Heart left ventricle (tissue), 16 donors: Measurements from ENCODE around the gene FCRL3. TPM values are rescaled to one million over a fixed set of nuclear protein-coding genes. Genes with fewer than 3 reads are reported as not detected.

Experiments used
- ATAC-seq, 4 donors: fragments of 200-7000 bp; cut with Tn5 transposase; one replicate each; pipeline ENCODE4 v1.9.1; 2020 to 2022; ENCODE audit warnings: moderate library complexity in 4 of 4, mild to moderate bottlenecking in 3 of 4, moderate number of reproducible peaks in 1 of 4
- DNase-seq, 5 donors: peaks; one replicate each; pipeline ENCODE4 v3.0.0-alpha.2; 2020
- H3K27ac ChIP-seq, 12 donors: fragments of 200-600 bp; sonication (generic) in 4 of 12; one replicate each; pipeline versions ENCODE4 v1.5.0 to v1.8.0; 2016 to 2022; ENCODE audit warnings: mild to moderate bottlenecking in 2 of 12
- H3K27me3 ChIP-seq, 9 donors: fragments of 200-600 bp; sonication (generic) in 2 of 9; one replicate each; pipeline versions ENCODE4 v1.5.1 to v1.8.0; 2016 to 2022; ENCODE audit warnings: mild to moderate bottlenecking in 3 of 9
- H3K36me3 ChIP-seq, 9 donors: fragments of 200-600 bp; sonication (generic) in 2 of 9; one replicate each; pipeline versions ENCODE4 v1.5.0 to v1.8.0; 2018 to 2022; ENCODE audit warnings: mild to moderate bottlenecking in 2 of 9
- H3K4me1 ChIP-seq, 12 donors: fragments of 200-600 bp; sonication (generic) in 4 of 12; one replicate each; pipeline versions ENCODE4 v1.5.0 to v1.8.0; 2016 to 2022; ENCODE audit warnings: mild to moderate bottlenecking in 3 of 12
- H3K4me3 ChIP-seq, 12 donors: fragments of 200-600 bp; sonication (generic) in 4 of 12; one replicate each; pipeline versions ENCODE4 v1.5.0 to v1.8.0; 2017 to 2022; ENCODE audit warnings: mild to moderate bottlenecking in 9 of 12, moderate library complexity in 4 of 12
- H3K9me3 ChIP-seq, 12 donors: fragments of 200-600 bp; sonication (generic) in 4 of 12; one replicate each; pipeline versions ENCODE4 v1.5.0 to v1.8.0; 2016 to 2022; ENCODE audit warnings: mild to moderate bottlenecking in 1 of 12
- CTCF ChIP-seq, 12 donors: fragments of 200-600 bp; sonication (generic) in 4 of 12; IDR thresholded peaks; one replicate each; pipeline versions ENCODE4 v1.5.0 to v1.8.0; 2018 to 2022; ENCODE audit warnings: antibody characterized with exemption in 12 of 12, mild to moderate bottlenecking in 5 of 12
- POLR2A ChIP-seq, 2 donors: fragments of 450-650 bp; IDR thresholded peaks; one replicate each; pipeline ENCODE4 v1.6.1; 2017; ENCODE audit warnings: antibody characterized with exemption in 2 of 2, mild to moderate bottlenecking in 2 of 2, moderate library complexity in 2 of 2
- WGBS, 4 donors: extraction: QIAGEN DNeasy Blood & Tissue Kit in 2 of 4; methylation state at CpG; one replicate each; pipeline versions ENCODE4 v1.1.5 to v1.1.7; 2013 to 2018; 5-methylcytosine and 5-hydroxymethylcytosine counted together
- intact Hi-C, 10 donors: fragments of 100-400 bp; cut with DNase I; formaldehyde crosslinking; loops; one replicate each; pipeline versions ENCODE4 v1.11.1 to v1.14.2; 2022
- polyA plus RNA-seq, 2 donors: library from polyadenylated mRNA; stranded (reverse); fragments of 200-250 nt; gene quantifications; one replicate each; pipeline ENCODE4 v1.2.3, GENCODE V29; 2013
- total RNA-seq, 9 donors: library from RNA; depleted of rRNA in 2 of 9; stranded (reverse); fragments of >200 nt in 2 of 9; fragmentation: NEBNext Ultra II Directional in 3 of 9; extraction: Animal tissue kit (Norgen Biotek cat#: 25700) in 3 of 9; gene quantifications; one replicate each; pipeline versions ENCODE4 v1.1.0 to v1.2.4, GENCODE V29; 2016 to 2023
- donor health status: ischemic (EF 13 %, LVEDD 7.1; RV severe dilation, severe dysfunction).
- donor health status: healthy with polysubstance abuse.
- donor health status: DM: no; HTN: yes; CAD: no.
- donor health status: DM: no; HTN: no; CAD: no.
- donor health status: ischemic (EF 25% LVEDD 6.9; RV normal size, moderate dysfunction).
- donor health status: ischemic (EF 25% LVEDD 5.7; RV mildly dilated, moderate dysfunction).
- donor health status: healthy.
- donor health status: DM: yes; HTN: yes; CAD: no.
- donor health status: ischemic (EF 35%, LVEDD 5.7; RV mildly dilated, moderate dysfunction).
- donor health status: nonischemic (EF 11% LVEDD 7.7; RV severe dilation, severe dysfunction).
- donor health status: DM: yes; HTN: yes; CAD: no.
- donor health status: PGD.
- donor health status: ischemic (EF 29% LVEDD 5.4; RV normal size, mild dysfunction).
- donor health status: nonischemic (EF 23%, LVEDD 6.1; RV moderate dilation, normal function).

The FCRL3 gene
- total and polyA plus RNA-seq, 11 donors, result 0.04 to 1.4 (median 0.62) TPM; not detected in 7

- H3K27me3 ChIP-seq, result no peaks in the 10 kb centered on the region
- DNase-seq, result no peak
- peaks cover 0 to 10% (median 0%) of the 10 kb centered on the region in 12 donors for H3K9me3 ChIP-seq
- H3K4me1 ChIP-seq, result peaks cover 0 to 15% (median 0%) of the 10 kb centered on the region in 12 donors
- TF ChIP-seq CTCF (IDR thresholded peaks at IDR 0.05) (no peak), POLR2A (IDR thresholded peaks at IDR 0.05) (no peak)
- intact Hi-C loops, result no loop called here
- H3K4me3 ChIP-seq, result no peak overlapping the region
- 68 to 89% (median 74%) methylated on average over 2 of the region's 2 CpGs for WGBS, 4 donors
- peak overlapping the region in 1 of 12 donors; percentile 46 for H3K27ac ChIP-seq
- no peaks in the 10 kb centered on the region for H3K36me3 ChIP-seq
- no peak for ATAC-seq
Measured at GRCh38 chr1:157723157-157723556, 22.6 kb upstream of the FCRL3 start.

GRCh38 chr1:157721985-157722384 lies 21.4 kb upstream of the FCRL3 start:
- 73 to 100% (median 90%) methylated on average over 1 of the region's 1 CpG for WGBS, 4 donors
- no peak for TF ChIP-seq POLR2A (IDR thresholded peaks at IDR 0.05)
- TF ChIP-seq CTCF (IDR thresholded peaks at IDR 0.05), result no peak
- Histone ChIP-seq H3K9me3 (peaks cover 0 to 10% (median 0%) of the 10 kb centered on the region in 12 donors), H3K4me3 (no peak overlapping the region), H3K4me1 (peaks cover 0 to 12% (median 0%) of the 10 kb centered on the region in 12 donors), H3K36me3 (no peaks in the 10 kb centered on the region), H3K27ac (no peak overlapping the region), H3K27me3 (no peaks in the 10 kb centered on the region)
- DNase-seq (no peak), ATAC-seq (no peak)
- intact Hi-C loops, result no loop called here

GRCh38 chr1:157715736-157716135 lies 15.2 kb upstream of the FCRL3 start:
- intact Hi-C loops, result no loop called here
- Histone ChIP-seq H3K9me3 (no peaks in the 10 kb centered on the region), H3K27ac (no peak overlapping the region), H3K4me1 (no peaks in the 10 kb centered on the region), H3K27me3 (no peaks in the 10 kb centered on the region), H3K4me3 (no peak overlapping the region), H3K36me3 (no peaks in the 10 kb centered on the region)
- no peak for ATAC-seq
- DNase-seq, result no peak
- WGBS, 4 donors, result 76 to 83% (median 80%) methylated on average over 5 of the region's 5 CpGs
- TF ChIP-seq CTCF (IDR thresholded peaks at IDR 0.05), result no peak
- no peak for TF ChIP-seq POLR2A (IDR thresholded peaks at IDR 0.05)

- intact Hi-C loops, result no loop called here
- no peak for ATAC-seq
- Histone ChIP-seq H3K4me3 (no peak overlapping the region), H3K36me3 (no peaks in the 10 kb centered on the region), H3K4me1 (no peaks in the 10 kb centered on the region), H3K9me3 (peaks cover 0 to under 1% (median 0%) of the 10 kb centered on the region in 12 donors), H3K27ac (no peak overlapping the region), H3K27me3 (no peaks in the 10 kb centered on the region)
- no peak for DNase-seq
- TF ChIP-seq CTCF (IDR thresholded peaks at IDR 0.05) (no peak), POLR2A (IDR thresholded peaks at IDR 0.05) (no peak)
Measured at GRCh38 chr1:157711802-157712201, 11.2 kb upstream of the FCRL3 start.
